HG02943 (cell line): ENCODE measurements around the gene JAG2.

Experiments
- ATAC-seq: cut with Tn5 transposase; IDR thresholded peaks from one replicate; pipeline ENCODE4 v1.9.1; 2021; ENCODE audit warnings: mild to moderate bottlenecking, low read depth, moderate library complexity; ENCODE audit not compliant: unreplicated experiment

Gene JAG2

DNA sequence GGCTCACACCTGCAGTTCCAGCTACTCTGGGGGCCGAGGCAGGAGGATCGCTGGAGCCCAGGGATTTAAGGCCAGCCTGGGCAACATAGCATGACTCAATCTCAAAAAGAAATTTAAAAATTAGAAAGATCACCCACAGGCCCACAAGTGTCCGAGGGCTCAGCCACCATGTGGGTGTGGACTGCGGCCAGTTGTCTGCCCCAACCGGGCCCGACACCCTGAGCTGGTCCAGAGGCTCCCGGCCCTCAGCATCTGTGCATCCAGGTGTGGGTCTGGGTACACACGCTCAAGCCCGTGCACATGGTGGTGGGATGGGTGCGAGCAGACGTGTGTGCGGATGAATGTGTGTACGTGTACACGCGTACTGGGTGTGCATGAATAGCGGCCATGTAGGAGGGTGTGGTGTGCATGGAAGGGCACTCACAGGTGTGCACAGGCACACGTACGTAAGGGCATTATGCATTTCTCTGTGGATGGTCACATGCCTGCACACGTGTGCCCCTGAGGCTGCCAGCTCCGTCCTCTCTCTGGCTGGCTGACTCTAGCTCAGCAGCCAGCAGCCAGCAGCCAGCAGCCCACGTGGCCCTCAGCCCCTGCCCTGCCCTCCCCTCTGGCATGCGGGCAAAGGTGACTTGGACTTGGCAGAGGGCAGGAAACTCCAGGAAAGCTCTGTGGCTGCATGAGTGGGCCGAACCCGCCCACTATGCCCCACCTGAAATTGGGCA lies 35.8 kb upstream of the JAG2 start:
- ATAC-seq = no peak

DNA sequence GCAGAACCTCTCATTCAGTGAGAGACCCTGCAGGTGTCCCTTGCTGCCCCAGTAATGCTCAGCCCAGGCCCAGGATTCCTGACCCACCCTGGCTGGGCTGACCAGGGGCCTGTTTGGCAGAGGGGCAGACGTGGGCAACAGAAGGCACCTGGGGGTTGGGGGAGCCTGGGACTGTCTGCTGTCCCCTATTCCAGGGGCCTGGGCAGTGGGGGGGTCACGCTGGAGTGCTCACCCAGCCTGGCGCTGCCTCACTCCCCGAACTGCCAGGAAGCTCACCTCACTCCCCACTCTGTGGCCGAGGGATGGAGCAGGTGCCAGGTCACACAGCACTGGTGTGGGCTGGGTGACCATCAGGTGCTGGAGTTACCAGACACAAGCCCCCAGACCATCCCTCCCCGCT lies 35.1 kb upstream of the JAG2 start:
- ATAC-seq = no peak

DNA sequence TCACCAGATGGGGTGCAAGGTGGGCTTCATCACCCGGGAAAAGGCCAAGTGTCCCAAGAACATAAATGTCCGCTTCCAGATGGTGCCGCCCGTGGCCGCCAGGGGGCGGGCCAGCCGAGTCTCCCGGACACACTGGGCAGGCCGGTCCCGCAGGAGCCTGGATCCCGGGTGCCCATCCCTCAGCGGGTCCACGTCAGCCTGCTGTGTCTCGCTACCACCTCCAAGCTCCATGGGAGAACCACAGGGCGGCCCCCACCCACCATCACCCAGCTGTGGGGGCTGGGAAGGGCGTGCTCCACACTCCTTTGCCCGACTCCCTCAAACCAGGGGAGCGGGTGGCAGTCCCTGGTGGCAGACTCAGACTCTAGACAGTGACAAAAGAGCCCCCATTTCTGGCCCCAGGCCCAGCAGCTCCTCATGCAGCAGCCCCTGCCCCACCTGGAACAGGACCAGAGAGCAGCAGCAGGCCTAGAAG lies 34.5 kb upstream of the JAG2 start:
- no peak for ATAC-seq

GRCh38 chr14:105201925-105202513 lies 33.4 kb upstream of the JAG2 start:
- no peak for ATAC-seq

GRCh38 chr14:105201156-105201924 lies 32.8 kb upstream of the JAG2 start:
- no peak for ATAC-seq

DNA sequence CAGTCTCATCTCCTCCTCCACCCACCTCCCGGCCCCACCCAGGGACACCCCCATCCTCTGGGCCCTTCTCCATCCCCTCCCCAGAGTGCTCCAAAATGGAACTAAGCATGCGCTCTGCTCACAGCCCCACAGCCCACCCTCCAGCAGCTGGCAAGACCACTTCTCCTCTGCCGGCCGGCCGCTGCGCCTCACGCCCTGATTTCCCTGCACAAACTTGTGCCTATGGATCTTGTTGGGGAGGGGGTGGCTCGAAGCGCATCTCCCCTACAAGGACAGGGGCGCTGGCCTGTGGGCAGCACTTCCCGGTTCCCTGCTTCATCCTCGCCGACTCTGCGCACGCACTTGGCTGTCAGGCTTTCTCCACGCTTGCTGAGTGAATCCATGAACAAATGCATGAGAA lies 32.1 kb upstream of the JAG2 start:
- ATAC-seq = no peak

DNA sequence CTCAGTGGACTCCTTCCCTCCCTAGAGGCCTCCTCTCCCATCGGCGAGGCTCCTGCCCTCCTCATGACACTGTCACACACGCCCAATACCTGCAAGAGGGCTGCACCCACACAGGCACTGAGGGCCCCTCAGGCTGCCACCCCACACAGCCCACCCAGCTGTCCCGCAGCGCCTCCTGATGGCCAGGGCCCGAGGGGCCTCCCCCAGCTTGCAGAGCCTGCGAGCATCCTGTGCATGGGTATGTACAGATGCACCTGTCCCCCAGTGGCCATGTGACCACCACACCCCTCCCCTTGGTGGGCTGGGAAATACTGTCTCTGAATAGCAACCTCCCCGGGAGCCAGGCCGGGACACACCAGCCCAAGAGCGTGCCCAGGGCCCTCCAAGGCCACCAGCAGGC lies 31.5 kb upstream of the JAG2 start:
- no peak for ATAC-seq

GRCh38 chr14:105199093-105199492 lies 30.5 kb upstream of the JAG2 start:
- ATAC-seq = no peak

DNA sequence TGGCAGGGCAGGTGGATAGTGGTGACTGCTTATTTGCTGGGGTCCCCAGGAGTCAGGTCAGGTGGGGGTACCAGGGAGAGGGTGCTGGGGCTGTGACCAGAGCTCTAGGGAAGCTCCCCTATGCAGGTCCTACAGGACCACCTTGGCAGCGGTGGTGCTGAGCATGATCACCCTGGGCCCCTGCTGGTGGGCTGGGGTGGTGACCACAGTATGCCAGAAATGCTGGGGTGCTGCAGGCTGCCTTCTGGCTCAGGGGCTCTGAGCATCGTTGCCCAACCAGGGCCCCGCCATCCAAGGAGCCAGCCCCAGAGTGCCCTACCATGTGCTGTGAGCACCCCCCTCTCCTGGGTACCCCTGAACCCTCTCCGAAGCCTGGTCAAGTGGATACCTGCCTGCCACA lies 30.0 kb upstream of the JAG2 start:
- no peak for ATAC-seq

GRCh38 chr14:105197211-105197641 lies 28.6 kb upstream of the JAG2 start:
- ATAC-seq = no peak

- ATAC-seq = no peak
These were observed 27.8 kb upstream of the JAG2 start for GRCh38 chr14:105196265-105196960.

DNA sequence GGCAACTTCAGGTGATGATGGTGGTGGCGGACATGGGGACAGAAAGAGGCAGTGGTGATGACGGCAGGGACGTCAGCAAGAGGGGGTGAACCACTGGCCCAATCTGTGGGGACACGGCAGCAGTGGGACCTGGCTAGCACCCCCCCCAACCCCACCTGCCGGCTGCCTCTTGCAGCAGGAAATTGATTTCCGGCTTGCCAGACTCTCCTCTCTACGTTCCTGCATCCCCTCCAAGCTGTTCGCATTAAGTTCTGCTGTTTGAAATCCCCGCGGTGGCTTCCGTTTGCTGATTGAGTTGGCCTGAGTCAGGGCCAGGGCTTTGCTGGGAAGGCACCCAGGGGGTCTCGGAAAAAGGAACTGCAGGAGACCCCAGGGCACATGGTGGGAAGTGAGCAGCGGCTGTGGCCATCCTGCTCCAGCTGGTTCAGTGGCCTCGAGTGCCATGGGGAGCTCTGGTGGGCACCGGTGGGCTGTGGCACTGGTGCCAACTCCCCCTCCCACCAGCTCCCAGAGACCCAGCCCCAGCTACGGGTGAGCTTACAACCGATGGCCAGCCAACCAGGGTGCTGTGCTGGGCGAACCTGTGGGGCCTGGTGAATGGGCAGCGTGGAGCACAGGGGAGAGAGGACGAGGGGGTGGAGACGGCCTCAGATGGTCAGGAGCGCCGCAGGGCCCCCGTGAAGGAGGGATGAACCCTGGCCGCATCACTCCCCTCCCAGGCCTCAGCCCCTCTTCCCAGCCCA lies 27.1 kb upstream of the JAG2 start:
- ATAC-seq = no peak

- no peak for ATAC-seq
These were observed 26.5 kb upstream of the JAG2 start for GRCh38 chr14:105195051-105195450.

GRCh38 chr14:105193916-105194782 lies 25.6 kb upstream of the JAG2 start:
- ATAC-seq = no peak

- no peak for ATAC-seq
These were observed 24.5 kb upstream of the JAG2 start for GRCh38 chr14:105192866-105193731.

DNA sequence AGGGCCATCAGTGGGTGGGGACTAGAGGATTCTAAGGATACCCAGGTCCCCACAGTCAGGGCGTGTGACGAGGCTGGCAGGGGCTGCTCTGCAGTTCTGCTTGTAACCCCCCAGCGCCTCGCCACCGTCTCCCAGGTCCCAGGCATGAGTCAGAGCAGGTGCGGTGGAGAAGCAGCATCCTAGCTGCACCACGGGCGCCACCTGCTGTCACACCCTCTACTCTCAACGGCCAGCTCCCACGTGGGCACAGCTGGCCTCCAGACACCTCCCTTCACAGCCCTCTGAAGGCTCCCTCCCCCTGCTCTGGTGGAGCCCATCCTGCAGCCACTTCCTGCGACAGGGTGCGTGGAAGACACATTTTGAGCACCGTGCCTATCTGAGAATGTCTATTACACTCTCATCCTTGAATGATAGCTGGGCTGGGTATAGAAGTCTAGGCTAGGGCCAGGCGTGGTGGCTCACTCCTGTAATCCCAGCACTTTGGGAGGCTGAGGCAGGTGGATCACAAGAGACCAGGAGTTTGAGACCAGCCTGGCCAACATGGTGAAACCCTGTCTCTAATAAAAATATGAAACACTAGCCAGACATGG lies 19.5 kb upstream of the JAG2 start:
- no peak for ATAC-seq

- no peak for ATAC-seq
These were observed 18.5 kb upstream of the JAG2 start for GRCh38 chr14:105187116-105187515.

DNA sequence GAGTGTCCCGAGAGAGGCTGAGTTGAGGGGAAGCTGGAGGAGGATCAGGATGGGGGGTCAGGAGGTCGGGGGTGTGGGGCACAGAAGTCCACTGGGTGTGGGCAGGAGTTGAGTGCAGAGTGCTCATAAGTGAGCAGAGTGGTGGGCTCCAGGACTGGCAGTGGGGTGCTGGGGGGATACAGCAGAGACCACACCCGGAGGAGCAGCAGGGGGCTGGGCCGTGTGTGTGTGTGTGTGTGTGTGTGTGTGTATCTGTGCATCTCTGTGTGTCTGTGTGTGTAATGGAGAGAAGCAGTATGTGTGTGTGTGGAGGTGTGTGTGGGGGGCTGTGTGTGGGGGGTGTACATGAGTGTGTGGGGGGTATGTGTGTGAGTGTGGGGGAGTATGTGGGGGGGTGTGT lies 17.4 kb upstream of the JAG2 start:
- no peak for ATAC-seq
